ENCODE data around the gene ABCC4.

- TF ChIP-seq, protein P1, sequence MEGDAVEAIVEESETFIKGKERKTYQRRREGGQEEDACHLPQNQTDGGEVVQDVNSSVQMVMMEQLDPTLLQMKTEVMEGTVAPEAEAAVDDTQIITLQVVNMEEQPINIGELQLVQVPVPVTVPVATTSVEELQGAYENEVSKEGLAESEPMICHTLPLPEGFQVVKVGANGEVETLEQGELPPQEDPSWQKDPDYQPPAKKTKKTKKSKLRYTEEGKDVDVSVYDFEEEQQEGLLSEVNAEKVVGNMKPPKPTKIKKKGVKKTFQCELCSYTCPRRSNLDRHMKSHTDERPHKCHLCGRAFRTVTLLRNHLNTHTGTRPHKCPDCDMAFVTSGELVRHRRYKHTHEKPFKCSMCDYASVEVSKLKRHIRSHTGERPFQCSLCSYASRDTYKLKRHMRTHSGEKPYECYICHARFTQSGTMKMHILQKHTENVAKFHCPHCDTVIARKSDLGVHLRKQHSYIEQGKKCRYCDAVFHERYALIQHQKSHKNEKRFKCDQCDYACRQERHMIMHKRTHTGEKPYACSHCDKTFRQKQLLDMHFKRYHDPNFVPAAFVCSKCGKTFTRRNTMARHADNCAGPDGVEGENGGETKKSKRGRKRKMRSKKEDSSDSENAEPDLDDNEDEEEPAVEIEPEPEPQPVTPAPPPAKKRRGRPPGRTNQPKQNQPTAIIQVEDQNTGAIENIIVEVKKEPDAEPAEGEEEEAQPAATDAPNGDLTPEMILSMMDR (conservative IDR thresholded peaks at IDR 0.05; ENCODE audit: low read depth, low read length): no peak
- TF ChIP-seq EZH2 (IDR thresholded peaks at IDR 0.05; ENCODE audit: low read length, unreplicated experiment) (no peak), EZH2phosphoT487 (IDR thresholded peaks at IDR 0.05; ENCODE audit: borderline replicate concordance, low read length) (no peak)
Measured at GRCh38 chr13:95264225-95264624, 37.0 kb downstream of the ABCC4 start.

All from PC-3 (cell line).